ENCODE results near the gene MAST4. TPM values are rescaled to one million over a fixed set of nuclear protein-coding genes. Genes with fewer than 3 reads are reported as not detected.

Gene MAST4
- total and polyA plus RNA-seq, 4 donors = 3.7 to 9.5 (median 6.5) TPM

DNA sequence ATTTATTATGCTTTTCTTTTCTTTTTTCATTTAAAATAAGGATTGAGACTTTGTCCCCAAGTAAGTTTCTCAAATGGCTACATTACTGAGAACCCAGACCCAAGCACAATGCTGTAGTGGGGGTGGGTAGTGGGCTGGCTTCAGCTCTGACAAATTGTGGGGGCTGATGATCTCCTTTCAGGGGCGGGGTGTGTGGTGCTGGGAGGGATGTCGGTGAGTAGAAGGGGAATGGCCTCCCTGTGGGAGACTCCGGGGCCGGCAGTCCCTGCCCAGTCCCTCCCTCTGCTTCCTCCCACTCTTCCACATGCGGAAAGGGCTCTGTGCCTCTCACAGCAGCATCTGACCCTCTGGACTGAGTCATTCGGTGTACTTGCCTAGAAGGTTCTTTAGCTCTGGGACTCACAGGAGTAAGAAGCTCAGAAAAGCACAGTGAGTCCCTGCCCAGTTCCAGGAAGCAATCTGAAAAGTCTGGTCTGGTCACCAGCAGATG, 586.2 kb downstream of the MAST4 start:
- Histone ChIP-seq H3K27me3 (ENCODE audit: control insufficient read depth in 4 of 4, insufficient read depth in 4 of 4, low read length in 3 of 4) (no peaks in the 10 kb centered on the region), H3K27ac (ENCODE audit: low read depth in 1 of 2, low read length in 2 of 2) (no peak overlapping the region), H3K36me3 (ENCODE audit: control insufficient read depth in 4 of 4, insufficient read depth in 3 of 4, low read depth in 1 of 4, low read length in 3 of 4) (no peaks in the 10 kb centered on the region), H3K9me3 (ENCODE audit: control insufficient read depth in 4 of 4, low read length in 3 of 4) (no peaks in the 10 kb centered on the region), H3K4me3 (ENCODE audit: low read depth in 1 of 3, low read length in 3 of 3) (no peak overlapping the region), H3K9ac (ENCODE audit: low read depth in 1 of 2, low read length in 2 of 2) (no peak overlapping the region), H3K4me1 (ENCODE audit: control insufficient read depth in 4 of 4, insufficient read depth in 4 of 4, low read length in 3 of 4) (no peaks in the 10 kb centered on the region)
- DNase-seq (ENCODE audit: low spot score) = no peak
- TF ChIP-seq SP1 (IDR thresholded peaks at IDR 0.05) (no peak), GABPA (IDR thresholded peaks at IDR 0.05 in 1 of 2, conservative IDR thresholded peaks at IDR 0.05 in 1 of 2) (no peak), HNF4A (conservative IDR thresholded peaks at IDR 0.05) (no peak), YY1 (IDR thresholded peaks at IDR 0.05) (no peak), RXRA (IDR thresholded peaks at IDR 0.05) (no peak), TAF1 (conservative IDR thresholded peaks at IDR 0.05) (no peak), FOXA2 (IDR thresholded peaks at IDR 0.05) (no peak), JUND (IDR thresholded peaks at IDR 0.05) (no peak)
- TF ChIP-seq, protein P1, sequence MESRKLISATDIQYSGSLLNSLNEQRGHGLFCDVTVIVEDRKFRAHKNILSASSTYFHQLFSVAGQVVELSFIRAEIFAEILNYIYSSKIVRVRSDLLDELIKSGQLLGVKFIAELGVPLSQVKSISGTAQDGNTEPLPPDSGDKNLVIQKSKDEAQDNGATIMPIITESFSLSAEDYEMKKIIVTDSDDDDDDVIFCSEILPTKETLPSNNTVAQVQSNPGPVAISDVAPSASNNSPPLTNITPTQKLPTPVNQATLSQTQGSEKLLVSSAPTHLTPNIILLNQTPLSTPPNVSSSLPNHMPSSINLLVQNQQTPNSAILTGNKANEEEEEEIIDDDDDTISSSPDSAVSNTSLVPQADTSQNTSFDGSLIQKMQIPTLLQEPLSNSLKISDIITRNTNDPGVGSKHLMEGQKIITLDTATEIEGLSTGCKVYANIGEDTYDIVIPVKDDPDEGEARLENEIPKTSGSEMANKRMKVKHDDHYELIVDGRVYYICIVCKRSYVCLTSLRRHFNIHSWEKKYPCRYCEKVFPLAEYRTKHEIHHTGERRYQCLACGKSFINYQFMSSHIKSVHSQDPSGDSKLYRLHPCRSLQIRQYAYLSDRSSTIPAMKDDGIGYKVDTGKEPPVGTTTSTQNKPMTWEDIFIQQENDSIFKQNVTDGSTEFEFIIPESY (IDR thresholded peaks at IDR 0.05) = no peak
- TF ChIP-seq, protein P2, sequence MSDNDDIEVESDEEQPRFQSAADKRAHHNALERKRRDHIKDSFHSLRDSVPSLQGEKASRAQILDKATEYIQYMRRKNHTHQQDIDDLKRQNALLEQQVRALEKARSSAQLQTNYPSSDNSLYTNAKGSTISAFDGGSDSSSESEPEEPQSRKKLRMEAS (IDR thresholded peaks at IDR 0.05) = no peak
- TF ChIP-seq, protein P3, sequence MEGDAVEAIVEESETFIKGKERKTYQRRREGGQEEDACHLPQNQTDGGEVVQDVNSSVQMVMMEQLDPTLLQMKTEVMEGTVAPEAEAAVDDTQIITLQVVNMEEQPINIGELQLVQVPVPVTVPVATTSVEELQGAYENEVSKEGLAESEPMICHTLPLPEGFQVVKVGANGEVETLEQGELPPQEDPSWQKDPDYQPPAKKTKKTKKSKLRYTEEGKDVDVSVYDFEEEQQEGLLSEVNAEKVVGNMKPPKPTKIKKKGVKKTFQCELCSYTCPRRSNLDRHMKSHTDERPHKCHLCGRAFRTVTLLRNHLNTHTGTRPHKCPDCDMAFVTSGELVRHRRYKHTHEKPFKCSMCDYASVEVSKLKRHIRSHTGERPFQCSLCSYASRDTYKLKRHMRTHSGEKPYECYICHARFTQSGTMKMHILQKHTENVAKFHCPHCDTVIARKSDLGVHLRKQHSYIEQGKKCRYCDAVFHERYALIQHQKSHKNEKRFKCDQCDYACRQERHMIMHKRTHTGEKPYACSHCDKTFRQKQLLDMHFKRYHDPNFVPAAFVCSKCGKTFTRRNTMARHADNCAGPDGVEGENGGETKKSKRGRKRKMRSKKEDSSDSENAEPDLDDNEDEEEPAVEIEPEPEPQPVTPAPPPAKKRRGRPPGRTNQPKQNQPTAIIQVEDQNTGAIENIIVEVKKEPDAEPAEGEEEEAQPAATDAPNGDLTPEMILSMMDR (IDR thresholded peaks at IDR 0.05; ENCODE audit: low read depth, low read length, missing input control) = no peak
- 37% methylated on average over 6 of the region's 6 CpGs for WGBS

DNA sequence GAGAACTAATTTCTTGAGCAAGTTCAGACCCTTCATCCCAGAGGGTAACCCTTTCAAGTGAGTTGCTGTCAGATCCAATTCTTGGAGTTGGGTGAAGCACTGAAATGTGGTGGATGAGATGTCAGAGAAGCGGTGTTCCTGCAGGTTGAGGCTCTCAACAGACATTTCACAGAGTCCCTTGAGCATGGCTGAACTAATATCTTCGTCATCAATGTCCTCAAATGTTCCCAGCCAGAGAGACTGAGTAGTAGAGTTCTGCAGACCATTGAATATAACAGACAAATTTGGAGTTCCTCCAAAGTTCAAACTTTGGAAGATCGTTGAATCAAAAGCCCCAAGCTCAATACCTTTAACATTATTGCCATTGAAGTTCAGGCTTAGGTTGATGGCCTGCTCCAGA, 587.7 kb downstream of the MAST4 start:
- Histone ChIP-seq H3K9me3 (ENCODE audit: control insufficient read depth in 4 of 4, low read length in 3 of 4) (no peaks in the 10 kb centered on the region), H3K27ac (ENCODE audit: low read depth in 1 of 2, low read length in 2 of 2) (no peak overlapping the region), H3K4me1 (ENCODE audit: control insufficient read depth in 4 of 4, insufficient read depth in 4 of 4, low read length in 3 of 4) (no peaks in the 10 kb centered on the region), H3K27me3 (ENCODE audit: control insufficient read depth in 4 of 4, insufficient read depth in 4 of 4, low read length in 3 of 4) (no peaks in the 10 kb centered on the region), H3K9ac (ENCODE audit: low read depth in 1 of 2, low read length in 2 of 2) (no peak overlapping the region), H3K4me3 (ENCODE audit: low read depth in 1 of 3, low read length in 3 of 3) (no peak overlapping the region), H3K36me3 (ENCODE audit: control insufficient read depth in 4 of 4, insufficient read depth in 3 of 4, low read depth in 1 of 4, low read length in 3 of 4) (no peaks in the 10 kb centered on the region)
- no peak for DNase-seq (ENCODE audit: low spot score)
- WGBS = 96% methylated on average over 3 of the region's 3 CpGs
- TF ChIP-seq, protein P4, sequence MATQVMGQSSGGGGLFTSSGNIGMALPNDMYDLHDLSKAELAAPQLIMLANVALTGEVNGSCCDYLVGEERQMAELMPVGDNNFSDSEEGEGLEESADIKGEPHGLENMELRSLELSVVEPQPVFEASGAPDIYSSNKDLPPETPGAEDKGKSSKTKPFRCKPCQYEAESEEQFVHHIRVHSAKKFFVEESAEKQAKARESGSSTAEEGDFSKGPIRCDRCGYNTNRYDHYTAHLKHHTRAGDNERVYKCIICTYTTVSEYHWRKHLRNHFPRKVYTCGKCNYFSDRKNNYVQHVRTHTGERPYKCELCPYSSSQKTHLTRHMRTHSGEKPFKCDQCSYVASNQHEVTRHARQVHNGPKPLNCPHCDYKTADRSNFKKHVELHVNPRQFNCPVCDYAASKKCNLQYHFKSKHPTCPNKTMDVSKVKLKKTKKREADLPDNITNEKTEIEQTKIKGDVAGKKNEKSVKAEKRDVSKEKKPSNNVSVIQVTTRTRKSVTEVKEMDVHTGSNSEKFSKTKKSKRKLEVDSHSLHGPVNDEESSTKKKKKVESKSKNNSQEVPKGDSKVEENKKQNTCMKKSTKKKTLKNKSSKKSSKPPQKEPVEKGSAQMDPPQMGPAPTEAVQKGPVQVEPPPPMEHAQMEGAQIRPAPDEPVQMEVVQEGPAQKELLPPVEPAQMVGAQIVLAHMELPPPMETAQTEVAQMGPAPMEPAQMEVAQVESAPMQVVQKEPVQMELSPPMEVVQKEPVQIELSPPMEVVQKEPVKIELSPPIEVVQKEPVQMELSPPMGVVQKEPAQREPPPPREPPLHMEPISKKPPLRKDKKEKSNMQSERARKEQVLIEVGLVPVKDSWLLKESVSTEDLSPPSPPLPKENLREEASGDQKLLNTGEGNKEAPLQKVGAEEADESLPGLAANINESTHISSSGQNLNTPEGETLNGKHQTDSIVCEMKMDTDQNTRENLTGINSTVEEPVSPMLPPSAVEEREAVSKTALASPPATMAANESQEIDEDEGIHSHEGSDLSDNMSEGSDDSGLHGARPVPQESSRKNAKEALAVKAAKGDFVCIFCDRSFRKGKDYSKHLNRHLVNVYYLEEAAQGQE (IDR thresholded peaks at IDR 0.05) = no peak
- TF ChIP-seq TAF1 (conservative IDR thresholded peaks at IDR 0.05) (no peak), NR2F2 (IDR thresholded peaks at IDR 0.05) (no peak), HNF4G (IDR thresholded peaks at IDR 0.05) (no peak), FOXA2 (IDR thresholded peaks at IDR 0.05) (no peak), EGR1 (IDR thresholded peaks at IDR 0.05; ENCODE audit: low read depth in 2 of 2) (no peak), GABPA (IDR thresholded peaks at IDR 0.05 in 1 of 2, conservative IDR thresholded peaks at IDR 0.05 in 1 of 2) (no peak), SP1 (IDR thresholded peaks at IDR 0.05) (no peak), RXRA (IDR thresholded peaks at IDR 0.05) (no peak)
- TF ChIP-seq, protein P1 (IDR thresholded peaks at IDR 0.05) = no peak
- TF ChIP-seq, protein P5, sequence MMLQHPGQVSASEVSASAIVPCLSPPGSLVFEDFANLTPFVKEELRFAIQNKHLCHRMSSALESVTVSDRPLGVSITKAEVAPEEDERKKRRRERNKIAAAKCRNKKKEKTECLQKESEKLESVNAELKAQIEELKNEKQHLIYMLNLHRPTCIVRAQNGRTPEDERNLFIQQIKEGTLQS (IDR thresholded peaks at IDR 0.05) = no peak
- TF ChIP-seq, protein P2 (IDR thresholded peaks at IDR 0.05) = no peak

Data from liver (tissue), 9 donors.